NOMO-1 treated with dmso at 0.1 percent for 144 hours (cell line): ENCODE measurements around the gene RFX4.

Experiments
- DNase-seq: peaks from one replicate; lab custom pipeline; 2025; ENCODE audit not compliant: unreplicated experiment; lab: John Stamatoyannopoulos, UW

RFX4 gene

GRCh38 chr12:106801167-106801708, 218.4 kb downstream of the RFX4 start:
- DNase-seq: no peak

DNA sequence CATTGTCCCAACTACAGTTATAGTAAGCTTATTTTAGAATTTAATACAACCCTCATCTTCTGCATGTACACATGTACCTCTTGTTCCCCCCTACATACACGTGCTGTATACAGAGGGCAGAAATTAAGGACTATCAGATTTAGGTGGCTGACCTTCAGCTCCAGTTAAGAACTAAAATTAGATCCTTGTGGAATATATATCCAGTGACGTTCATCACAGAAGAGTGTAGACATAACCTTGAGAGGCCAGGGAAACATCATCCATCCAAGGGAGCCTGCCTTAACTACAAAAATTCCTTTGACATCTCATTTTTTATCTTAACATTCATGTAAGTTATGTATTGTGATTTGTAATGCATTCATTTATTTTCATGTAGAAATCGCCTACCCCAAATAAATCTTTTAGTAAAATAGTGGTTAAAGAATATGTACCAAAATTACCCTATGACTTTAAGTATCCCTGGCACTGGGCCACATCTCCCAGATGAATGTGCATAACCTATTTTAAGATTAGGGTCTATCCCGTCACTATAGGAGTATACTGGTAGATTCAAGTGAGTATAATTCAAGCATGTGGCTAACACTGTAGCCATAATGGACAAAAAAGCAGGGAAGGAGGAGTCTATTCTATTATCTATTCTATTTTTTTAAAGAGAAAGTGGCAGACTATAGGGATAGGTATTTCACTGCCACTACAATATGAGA, 219.2 kb downstream of the RFX4 start:
- no peak for DNase-seq

DNA sequence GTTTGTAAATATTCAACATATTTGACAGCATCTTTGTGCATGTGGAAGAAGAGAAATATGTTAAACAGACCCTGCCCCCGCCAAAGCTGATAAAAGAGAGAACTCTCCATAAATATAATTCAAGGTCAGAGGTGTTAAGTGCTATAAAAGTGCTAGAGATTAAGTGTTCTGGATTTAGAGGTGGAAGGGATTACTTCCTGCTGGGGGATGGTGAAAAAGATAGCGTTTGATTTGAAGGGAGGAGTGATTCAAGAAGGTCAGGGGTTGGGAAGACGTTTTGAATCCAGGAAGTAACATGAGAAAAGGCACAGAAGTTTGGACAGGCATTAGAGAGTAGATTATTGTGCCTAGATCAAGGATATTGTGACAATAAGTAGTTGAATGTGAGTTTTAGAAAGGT, 221.9 kb downstream of the RFX4 start:
- DNase-seq: no peak
